CD14-positive monocyte (primary cell): Measurements from ENCODE around the gene PPP3R1. TPM values are rescaled to one million over a fixed set of nuclear protein-coding genes. Genes with fewer than 3 reads are reported as not detected.
A peak's percentile ranks its signal among the peaks of the same experiment; 100 is the strongest.

Source experiments
- DNase-seq, 3 donors: peaks; one replicate each; pipeline ENCODE4 v3.0.0-alpha.2; 2011 to 2022
- H2AFZ ChIP-seq: 2 replicates; pipeline ENCODE4 v1.6.0; 2012; ENCODE audit warnings: mild to moderate bottlenecking, low read depth, low read length, inconsistent platforms; ENCODE audit not compliant: insufficient read depth, poor library complexity, severe bottlenecking
- H3K27ac ChIP-seq, 2 donors: 1 replicate in 1 of 2; 2 replicates in 1 of 2; pipeline ENCODE4 v1.5.1; 2012 to 2013; ENCODE audit warnings: low read length in 2 of 2, control low read depth in 1 of 2, inconsistent platforms in 1 of 2, low read depth in 1 of 2, mild to moderate bottlenecking in 1 of 2
- H3K27me3 ChIP-seq, 2 donors: one replicate each; pipeline versions ENCODE4 v1.6.0 to v1.6.1; 2011 to 2013; ENCODE audit warnings: low read length in 2 of 2; ENCODE audit not compliant: control insufficient read depth in 2 of 2, insufficient read depth in 2 of 2
- H3K36me3 ChIP-seq, 2 donors: replicated peaks in 1 of 2; 1 replicate in 1 of 2; 2 replicates in 1 of 2; pipeline versions ENCODE4 v1.5.1 to v1.6.1; 2012 to 2013; ENCODE audit warnings: low read length in 2 of 2, control low read depth in 1 of 2, inconsistent platforms in 1 of 2, mild to moderate bottlenecking in 1 of 2; ENCODE audit not compliant: insufficient read depth in 2 of 2, control insufficient read depth in 1 of 2
- H3K4me1 ChIP-seq, 2 donors: 1 replicate in 1 of 2; 2 replicates in 1 of 2; pipeline versions ENCODE4 v1.5.1 to v1.6.1; 2012 to 2013; ENCODE audit warnings: low read length in 2 of 2, control low read depth in 1 of 2, inconsistent platforms in 1 of 2, mild to moderate bottlenecking in 1 of 2, moderate library complexity in 1 of 2; ENCODE audit not compliant: insufficient read depth in 2 of 2, control insufficient read depth in 1 of 2
- H3K4me2 ChIP-seq: replicated peaks from 2 replicates; pipeline ENCODE3; 2012; ENCODE audit warnings: low read length, moderate library complexity, mild to moderate bottlenecking; ENCODE audit not compliant: poor library complexity, severe bottlenecking; ENCODE audit errors: extremely low read depth
- H3K4me3 ChIP-seq, 3 experiments: fragments of 200-600 bp in 1 of 3; sonication (generic) in 1 of 3; replicated peaks in 1 of 3; 1 replicate in 2 of 3; 2 replicates in 1 of 3; pipeline ENCODE4 v1.5.1; 2011 to 2013; ENCODE audit warnings: low read length in 3 of 3, mild to moderate bottlenecking in 3 of 3, control low read depth in 2 of 3, low read depth in 2 of 3, inconsistent platforms in 1 of 3, moderate library complexity in 1 of 3
- H3K79me2 ChIP-seq: 2 replicates; pipeline ENCODE4 v1.6.0; 2012; ENCODE audit warnings: mild to moderate bottlenecking, control low read depth, inconsistent platforms, low read length, moderate library complexity; ENCODE audit not compliant: insufficient read depth
- H3K9ac ChIP-seq: 2 replicates; pipeline ENCODE4 v1.6.0; 2017; ENCODE audit warnings: low read length, mild to moderate bottlenecking; ENCODE audit not compliant: insufficient read depth, poor library complexity, severe bottlenecking
- H3K9me3 ChIP-seq, 2 donors: replicated peaks in 1 of 2; 1 replicate in 1 of 2; 2 replicates in 1 of 2; pipeline versions ENCODE4 v1.5.1 to v1.6.1; 2012 to 2013; ENCODE audit warnings: low read length in 2 of 2, control low read depth in 1 of 2; ENCODE audit not compliant: control insufficient read depth in 1 of 2, insufficient read depth in 1 of 2
- H4K20me1 ChIP-seq: 2 replicates; pipeline ENCODE4 v1.6.0; 2012; ENCODE audit warnings: mild to moderate bottlenecking, low read length, control low read depth, moderate library complexity; ENCODE audit not compliant: insufficient read depth
- H3K27ac Mint-ChIP-seq, 7 donors: one replicate each; pipeline ENCODE4 v1.8.0; 2020; ENCODE audit warnings: mild to moderate bottlenecking in 7 of 7, mixed read lengths in 7 of 7, moderate library complexity in 6 of 7, inconsistent platforms in 2 of 7
- H3K27me3 Mint-ChIP-seq, 3 donors: one replicate each; pipeline ENCODE4 v1.8.0; 2021 to 2022; ENCODE audit warnings: low read depth in 3 of 3, mild to moderate bottlenecking in 3 of 3, mixed read lengths in 3 of 3, moderate library complexity in 3 of 3, inconsistent platforms in 1 of 3
- H3K36me3 Mint-ChIP-seq, 2 donors: one replicate each; pipeline ENCODE4 v1.8.0; 2020; ENCODE audit warnings: mixed read lengths in 2 of 2, inconsistent platforms in 1 of 2, mild to moderate bottlenecking in 1 of 2
- H3K4me1 Mint-ChIP-seq: one replicate; pipeline ENCODE4 v1.8.0; 2020; ENCODE audit warnings: mild to moderate bottlenecking, mixed read lengths
- H3K4me3 Mint-ChIP-seq, 2 donors: one replicate each; pipeline ENCODE4 v1.8.0; 2020; ENCODE audit warnings: mild to moderate bottlenecking in 2 of 2, mixed read lengths in 2 of 2, moderate library complexity in 1 of 2
- H3K9me3 Mint-ChIP-seq, 7 donors: one replicate each; pipeline ENCODE4 v1.8.0; 2020 to 2022; ENCODE audit warnings: mixed read lengths in 7 of 7, mild to moderate bottlenecking in 6 of 7, moderate library complexity in 6 of 7, inconsistent platforms in 2 of 7
- WGBS: methylation state at CpG from one replicate; pipeline ENCODE4 v1.1.5; 2013; ENCODE audit warnings: missing lambda C conversion rate; ENCODE audit not compliant: insufficient coverage; 5-methylcytosine and 5-hydroxymethylcytosine counted together
- intact Hi-C, 2 donors: fragments of 100-400 bp; cut with micrococcal nuclease; formaldehyde crosslinking; loops; one replicate each; pipeline versions ENCODE4 v1.15.0 to v1.15.1; 2023
- polyA plus RNA-seq, 3 donors: library from polyadenylated mRNA; depleted of rRNA in 1 of 3; unstranded in 2 of 3; stranded (reverse) in 1 of 3; fragments of 300-500 nt in 2 of 3; fragments of >200 nt in 1 of 3; fragmentation: Illumina TruSeq in 2 of 3; gene quantifications; 1 replicate in 2 of 3; 2 replicates in 1 of 3; pipeline ENCODE4 v1.2.3, GENCODE V29; 2012 to 2021
- TF ChIP-seq, protein P1 (sequence below): fragments of 200-600 bp; IDR thresholded peaks from one replicate; pipeline ENCODE4 v1.8.0; 2022; ENCODE audit warnings: antibody characterized with exemption, mild to moderate bottlenecking

The PPP3R1 gene
- polyA plus RNA-seq, 3 donors, result 8.7 to 32.6 (median 10.7) TPM

DNA sequence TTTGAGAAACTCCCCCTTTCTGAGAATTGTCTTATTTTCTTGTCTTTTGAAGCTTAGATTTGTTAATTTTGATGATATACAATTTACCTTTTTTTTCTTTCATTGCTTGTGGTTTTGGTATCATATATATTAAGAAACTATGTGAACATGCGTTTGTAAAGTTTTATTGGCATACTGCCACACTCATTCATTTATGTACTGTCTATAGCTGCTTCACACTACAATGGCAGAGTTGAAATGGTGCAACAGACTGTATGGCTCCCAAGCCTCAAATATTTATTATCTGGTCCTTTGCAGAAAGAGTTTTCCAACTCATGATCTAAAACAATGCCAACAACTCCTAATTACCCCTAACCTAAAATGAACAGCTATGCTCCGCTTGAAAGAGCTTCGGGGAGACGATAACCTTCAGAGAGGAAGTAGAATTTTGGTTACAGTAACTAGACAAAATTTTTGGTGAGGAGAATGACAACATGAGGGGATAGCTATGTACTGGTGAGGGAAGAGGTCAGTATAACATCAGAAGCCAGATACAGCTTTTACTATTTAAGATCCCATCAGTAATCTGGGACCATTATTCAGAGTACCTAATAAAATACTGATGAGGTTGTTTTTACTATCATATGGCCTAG is 16.1 kb downstream of the PPP3R1 start:
- H3K4me1 Mint-ChIP-seq, result peaks cover 69% of the 10 kb centered on the region
- no peaks in the 10 kb centered on the region for H3K27me3 ChIP-seq
- H3K36me3 Mint-ChIP-seq, result peaks cover 0 to 8% of the 10 kb centered on the region in 2 donors
- peaks cover 0 to 2% (median 0%) of the 10 kb centered on the region in 7 donors for H3K9me3 Mint-ChIP-seq
- no peaks in the 10 kb centered on the region for H3K36me3 ChIP-seq
- WGBS, result no CpG with 5 or more reads among the region's 4 CpGs
- intact Hi-C loops, result loop anchor here in 1 of 2 donors (10.0 kb wide), 1 partner anchor 49 kb away; no protein-coding TSS in a partner anchor
- H3K4me3 Mint-ChIP-seq, result no peak overlapping the region
- peak overlapping the region in 1 of 2 donors; percentile 42 for H3K27ac ChIP-seq
- no peak overlapping the region for H2AFZ ChIP-seq
- peak overlapping the region in 6 of 7 donors; percentile 1 to 56 (median 20) for H3K27ac Mint-ChIP-seq
- H3K27me3 Mint-ChIP-seq, result no peaks in the 10 kb centered on the region
- TF ChIP-seq, protein P1, sequence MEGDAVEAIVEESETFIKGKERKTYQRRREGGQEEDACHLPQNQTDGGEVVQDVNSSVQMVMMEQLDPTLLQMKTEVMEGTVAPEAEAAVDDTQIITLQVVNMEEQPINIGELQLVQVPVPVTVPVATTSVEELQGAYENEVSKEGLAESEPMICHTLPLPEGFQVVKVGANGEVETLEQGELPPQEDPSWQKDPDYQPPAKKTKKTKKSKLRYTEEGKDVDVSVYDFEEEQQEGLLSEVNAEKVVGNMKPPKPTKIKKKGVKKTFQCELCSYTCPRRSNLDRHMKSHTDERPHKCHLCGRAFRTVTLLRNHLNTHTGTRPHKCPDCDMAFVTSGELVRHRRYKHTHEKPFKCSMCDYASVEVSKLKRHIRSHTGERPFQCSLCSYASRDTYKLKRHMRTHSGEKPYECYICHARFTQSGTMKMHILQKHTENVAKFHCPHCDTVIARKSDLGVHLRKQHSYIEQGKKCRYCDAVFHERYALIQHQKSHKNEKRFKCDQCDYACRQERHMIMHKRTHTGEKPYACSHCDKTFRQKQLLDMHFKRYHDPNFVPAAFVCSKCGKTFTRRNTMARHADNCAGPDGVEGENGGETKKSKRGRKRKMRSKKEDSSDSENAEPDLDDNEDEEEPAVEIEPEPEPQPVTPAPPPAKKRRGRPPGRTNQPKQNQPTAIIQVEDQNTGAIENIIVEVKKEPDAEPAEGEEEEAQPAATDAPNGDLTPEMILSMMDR, result no peak
- H3K4me2 ChIP-seq, result no peak overlapping the region
- no peak overlapping the region for H3K4me3 ChIP-seq
- no peak overlapping the region for H3K9ac ChIP-seq
- H3K9me3 ChIP-seq, result no peaks in the 10 kb centered on the region
- peaks cover 38 to 58% of the 10 kb centered on the region in 2 donors for H3K4me1 ChIP-seq
- peaks cover 99% of the 10 kb centered on the region for H4K20me1 ChIP-seq
- DNase-seq, result peak in 1 of 3 donors; percentile 36
- peaks cover 99% of the 10 kb centered on the region for H3K79me2 ChIP-seq

DNA sequence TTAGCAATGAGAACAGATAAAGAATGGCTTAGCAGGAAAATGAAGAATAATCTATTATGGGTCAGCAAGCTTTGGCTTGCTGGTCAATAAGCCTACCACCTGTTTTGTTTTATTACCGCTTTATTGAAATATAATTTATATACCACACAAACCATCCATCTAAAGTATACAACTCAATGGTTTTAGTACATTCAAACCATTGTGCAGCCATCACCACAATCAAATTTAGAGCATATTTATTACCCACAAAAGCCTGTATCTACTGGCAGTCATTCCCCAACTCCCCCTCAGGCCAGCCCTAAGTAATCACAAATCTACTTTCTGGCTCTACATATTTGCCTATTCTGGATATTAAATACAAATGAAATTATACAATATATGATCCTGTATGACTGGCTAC is 17.2 kb downstream of the PPP3R1 start:
- intact Hi-C loops, result loop anchor here in 1 of 2 donors (10.0 kb wide), 1 partner anchor 50 kb away; no protein-coding TSS in a partner anchor
- Mint-ChIP-seq H3K36me3 (peaks cover 0 to 11% of the 10 kb centered on the region in 2 donors), H3K4me3 (no peak overlapping the region), H3K9me3 (peaks cover 0 to 2% (median 0%) of the 10 kb centered on the region in 7 donors), H3K4me1 (peaks cover 69% of the 10 kb centered on the region), H3K27me3 (no peaks in the 10 kb centered on the region), H3K27ac (peak overlapping the region in 2 of 7 donors; percentile 63 to 69)
- peaks cover 99% of the 10 kb centered on the region for H4K20me1 ChIP-seq
- no peak overlapping the region for H3K9ac ChIP-seq
- no peak overlapping the region for H3K27ac ChIP-seq
- H3K79me2 ChIP-seq, result peaks cover 99% of the 10 kb centered on the region
- H2AFZ ChIP-seq, result no peak overlapping the region
- 100% methylated on average over 1 of the region's 1 CpG for WGBS
- peaks cover 38 to 61% of the 10 kb centered on the region in 2 donors for H3K4me1 ChIP-seq
- H3K9me3 ChIP-seq, result no peaks in the 10 kb centered on the region
- no peak overlapping the region for H3K4me2 ChIP-seq
- H3K27me3 ChIP-seq, result no peaks in the 10 kb centered on the region
- DNase-seq, result no peak
- TF ChIP-seq, protein P1, result no peak
- H3K36me3 ChIP-seq, result no peaks in the 10 kb centered on the region
- H3K4me3 ChIP-seq, result no peak overlapping the region
